NOMO-1 treated with DMSO at 0.1 percent for 48 hours (cell line): Measurements from ENCODE around the gene SET.
A peak's percentile ranks its signal among the peaks of the same experiment; 100 is the strongest.

ENCODE experiments used
- DNase-seq: peaks from one replicate; lab custom pipeline; 2025; ENCODE audit not compliant: unreplicated experiment; lab: John Stamatoyannopoulos, UW

Gene SET

GRCh38 chr9:128728298-128728697, 39.3 kb downstream of the SET start:
- no peak for DNase-seq

GRCh38 chr9:128729302-128729701, 40.3 kb downstream of the SET start:
- DNase-seq, result no peak

GRCh38 chr9:128729766-128730517, 40.9 kb downstream of the SET start:
- no peak for DNase-seq

GRCh38 chr9:128731093-128731492, 42.1 kb downstream of the SET start:
- no peak for DNase-seq

GRCh38 chr9:128731691-128732090, 42.7 kb downstream of the SET start:
- no peak for DNase-seq

GRCh38 chr9:128732576-128732975, 43.6 kb downstream of the SET start:
- no peak for DNase-seq

GRCh38 chr9:128733256-128733655, 44.2 kb downstream of the SET start:
- peak; percentile 87 for DNase-seq

- no peak for DNase-seq
These were observed 46.4 kb downstream of the SET start for GRCh38 chr9:128735373-128735772.

- no peak for DNase-seq
These were observed 53.4 kb downstream of the SET start for GRCh38 chr9:128742401-128742800.

GRCh38 chr9:128743421-128743820, 54.4 kb downstream of the SET start:
- no peak for DNase-seq
